NCI-H2227 (cell line): ENCODE data around the gene ESRRG.

Experiments used
- DNase-seq: peaks from one replicate; lab custom pipeline; 2025; ENCODE audit not compliant: unreplicated experiment; lab: John Stamatoyannopoulos, UW

Gene ESRRG

DNA sequence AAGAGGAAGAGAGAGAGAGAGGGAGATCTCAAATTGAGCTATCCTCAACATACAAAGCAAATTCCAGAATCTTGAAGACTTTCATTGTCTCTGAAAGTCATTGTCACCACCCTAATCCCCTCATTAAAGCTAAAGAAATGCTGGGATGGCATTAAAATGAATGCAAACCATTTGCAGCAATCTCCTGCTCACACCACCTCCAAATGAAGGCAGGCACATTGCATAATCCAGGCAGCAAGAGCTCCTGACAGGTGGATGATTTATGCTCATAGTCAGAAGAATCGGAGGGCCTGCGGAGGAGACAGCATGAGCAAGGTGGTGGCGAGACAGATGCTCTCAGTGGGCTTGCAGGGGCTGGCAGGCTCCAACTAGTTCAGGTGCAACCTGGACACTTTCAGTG is 90.2 kb downstream of the ESRRG start:
- peak; percentile 60 for DNase-seq

DNA sequence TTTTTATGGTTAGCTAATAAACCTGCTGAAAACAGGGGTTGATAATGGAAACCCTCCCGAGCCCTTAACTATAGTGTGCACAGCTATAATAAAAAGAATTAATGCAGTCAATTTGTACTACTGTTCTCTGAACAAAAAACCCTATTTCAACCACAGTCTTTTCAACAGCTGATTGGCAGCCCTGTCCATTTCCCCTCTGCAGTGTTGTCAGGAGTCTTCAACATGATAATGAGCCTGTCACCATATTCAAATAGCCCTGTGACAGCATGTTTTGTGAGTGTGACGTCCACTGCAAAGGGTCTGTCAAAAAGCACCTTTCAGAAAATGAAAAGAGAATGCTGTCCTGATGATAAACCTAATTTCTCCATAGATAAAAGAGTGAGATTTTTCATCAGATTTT is 92.7 kb downstream of the ESRRG start:
- no peak for DNase-seq

DNA sequence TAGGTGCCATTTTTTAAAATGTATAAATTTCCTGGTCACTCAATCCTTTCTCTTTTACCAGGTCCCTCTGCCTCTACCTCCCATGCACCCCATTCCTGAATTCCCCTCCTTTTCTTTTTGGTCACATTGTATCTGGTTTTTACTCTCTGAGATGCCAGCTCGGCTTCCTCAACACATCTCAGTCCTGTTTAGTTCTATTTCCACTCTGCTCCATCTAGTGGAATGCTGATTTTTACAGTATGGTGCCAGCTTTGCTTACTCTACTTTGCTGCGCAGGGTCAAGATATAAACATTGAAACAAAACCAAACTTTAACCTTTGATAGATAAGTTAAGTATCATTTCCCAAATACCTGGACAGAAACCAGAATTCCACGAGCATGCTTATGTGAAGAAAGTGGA is 96.0 kb downstream of the ESRRG start:
- DNase-seq = no peak

DNA sequence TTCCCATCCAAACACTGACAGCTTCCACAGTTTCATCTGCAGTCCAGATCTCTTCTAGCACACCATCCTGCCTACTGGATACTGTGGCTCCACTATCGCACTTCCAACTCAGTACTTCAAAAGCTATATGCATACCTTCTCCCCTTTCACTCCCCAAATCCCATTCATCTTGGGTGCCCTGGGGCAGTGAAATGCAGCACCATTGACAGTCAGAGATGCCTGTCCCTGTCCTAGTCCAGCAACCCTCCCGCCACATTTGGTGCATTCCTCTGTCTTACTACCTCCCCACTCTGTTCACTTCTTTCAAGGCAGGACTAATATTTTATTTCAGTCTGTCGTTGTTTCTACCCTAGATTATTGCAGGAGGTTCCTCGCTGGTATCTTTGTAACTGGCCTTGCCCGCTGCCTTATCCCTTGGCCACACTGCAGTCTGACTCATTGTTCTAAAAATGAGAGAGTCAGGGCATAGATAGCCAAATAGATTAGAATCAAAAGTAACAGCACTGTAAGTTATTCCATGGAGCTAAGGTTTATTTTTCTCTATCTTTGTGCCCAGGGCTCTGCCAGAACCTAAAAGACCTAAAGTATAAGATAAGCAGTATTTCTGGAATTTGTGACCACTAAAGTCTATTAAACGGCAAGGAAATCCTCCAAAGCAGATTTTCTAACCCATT is 96.7 kb downstream of the ESRRG start:
- DNase-seq = no peak

DNA sequence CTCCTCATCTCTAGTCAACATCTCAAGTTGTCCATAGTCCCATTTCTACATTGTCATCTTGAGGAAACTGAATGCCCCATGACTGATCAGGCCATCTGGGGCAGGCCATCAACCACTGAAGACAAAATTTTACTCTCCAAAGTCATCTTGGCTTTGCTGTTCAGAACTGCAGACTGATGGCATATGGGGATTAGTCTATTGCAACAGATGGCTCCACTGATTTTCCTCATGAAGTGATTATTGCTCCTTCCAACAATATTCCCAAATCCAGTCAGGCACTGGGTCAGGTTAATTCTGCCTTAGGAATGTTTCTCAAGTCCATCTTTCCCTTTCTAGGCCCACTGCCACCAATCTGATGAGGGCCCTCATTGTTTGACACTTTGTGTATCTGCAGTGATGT is 101.7 kb downstream of the ESRRG start:
- DNase-seq = no peak

DNA sequence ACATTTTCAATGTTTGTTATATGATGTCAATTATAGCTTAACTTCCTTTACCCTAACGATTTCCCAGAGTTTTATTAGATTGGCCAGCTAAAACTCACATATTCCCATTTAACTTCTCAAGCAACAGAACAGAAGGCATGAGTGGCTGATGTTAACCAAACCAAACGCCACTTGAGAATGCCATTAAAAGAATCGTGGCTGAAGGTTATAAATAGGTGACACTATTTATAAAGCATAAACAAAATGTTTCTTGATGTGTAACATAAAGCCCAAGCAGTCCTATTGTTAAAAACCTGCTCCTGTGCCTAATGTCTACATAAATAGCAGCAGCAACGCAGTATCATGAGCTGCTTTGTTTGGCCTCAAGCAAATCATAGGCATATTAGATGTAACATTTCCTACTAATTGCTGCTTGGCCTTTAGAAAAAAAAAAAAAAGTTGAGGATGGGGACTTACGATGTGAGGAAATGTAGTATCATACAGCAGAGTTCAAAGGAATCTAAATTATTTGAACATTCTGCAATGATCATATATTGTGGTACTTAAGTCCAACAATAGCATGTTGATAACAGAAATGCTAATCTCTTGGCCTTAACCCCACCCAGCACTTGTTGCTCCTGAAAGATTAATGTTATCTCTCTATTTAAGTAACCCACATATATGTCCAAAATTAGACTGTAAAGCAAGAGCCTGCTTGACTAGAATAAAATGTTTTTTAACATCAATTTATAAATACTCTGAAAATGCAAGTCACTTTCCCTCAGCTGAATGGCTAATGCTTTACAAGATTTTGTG is 106.0 kb downstream of the ESRRG start:
- no peak for DNase-seq

DNA sequence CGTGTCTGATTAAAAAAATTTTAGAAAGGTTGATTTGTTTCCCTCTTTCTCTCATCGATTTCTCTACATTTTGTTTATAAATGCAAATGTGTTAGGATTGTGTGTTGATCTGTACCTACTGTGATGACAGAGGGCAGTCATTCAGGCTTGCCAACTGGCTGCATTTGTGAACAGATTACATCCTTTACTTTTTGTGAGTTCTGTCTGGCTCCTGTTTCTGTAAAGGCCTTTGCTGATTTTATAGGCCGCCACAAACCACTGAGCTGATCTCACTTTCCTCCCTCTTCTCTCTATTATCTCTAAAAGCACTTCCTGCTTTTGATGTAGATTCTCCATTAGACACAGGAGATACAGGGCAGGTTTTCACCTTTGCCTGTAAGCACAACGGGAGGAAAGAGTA is 106.8 kb downstream of the ESRRG start:
- no peak for DNase-seq

DNA sequence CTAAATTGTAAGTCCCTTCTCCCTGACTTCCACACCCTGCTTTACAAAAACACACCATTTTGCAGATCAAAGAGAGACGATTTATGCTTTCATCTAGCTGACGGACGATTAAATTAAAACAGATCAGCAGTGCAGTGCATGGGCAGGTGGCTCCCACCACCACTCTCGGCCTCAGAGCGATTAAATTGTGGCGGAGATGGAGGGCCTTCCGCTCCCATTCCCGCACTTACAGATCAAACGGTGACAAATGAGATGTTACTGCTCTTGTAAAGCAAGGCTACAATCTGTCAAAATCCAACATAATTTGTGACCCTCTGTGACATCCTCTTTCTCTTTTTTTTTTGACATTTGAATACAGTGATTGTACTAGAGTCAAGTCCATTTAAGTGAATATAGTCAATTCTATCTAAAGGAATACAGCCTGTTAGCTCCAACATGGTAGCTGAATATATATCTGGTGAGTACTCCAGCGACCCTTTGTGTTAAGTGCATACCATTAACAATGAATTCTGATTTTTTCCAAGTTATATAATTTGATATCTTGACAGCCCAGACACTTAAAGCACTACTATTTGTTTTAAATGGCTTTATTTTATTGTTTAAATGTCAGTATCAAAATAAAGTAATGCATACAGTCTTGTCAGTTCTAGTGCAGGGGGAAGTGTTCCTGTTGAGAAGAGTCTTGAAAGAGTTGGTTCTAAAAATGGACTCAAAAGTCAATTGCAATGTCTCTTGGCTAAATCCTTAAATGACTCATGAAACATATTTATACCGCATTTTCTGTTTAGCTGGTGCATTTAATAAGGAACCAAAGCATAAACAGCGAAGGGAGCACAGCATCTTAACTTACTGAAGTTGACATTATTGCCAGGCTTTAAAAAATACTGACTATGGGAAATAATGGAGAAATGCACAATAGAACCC is 109.0 kb downstream of the ESRRG start:
- DNase-seq = peak; percentile 85

DNA sequence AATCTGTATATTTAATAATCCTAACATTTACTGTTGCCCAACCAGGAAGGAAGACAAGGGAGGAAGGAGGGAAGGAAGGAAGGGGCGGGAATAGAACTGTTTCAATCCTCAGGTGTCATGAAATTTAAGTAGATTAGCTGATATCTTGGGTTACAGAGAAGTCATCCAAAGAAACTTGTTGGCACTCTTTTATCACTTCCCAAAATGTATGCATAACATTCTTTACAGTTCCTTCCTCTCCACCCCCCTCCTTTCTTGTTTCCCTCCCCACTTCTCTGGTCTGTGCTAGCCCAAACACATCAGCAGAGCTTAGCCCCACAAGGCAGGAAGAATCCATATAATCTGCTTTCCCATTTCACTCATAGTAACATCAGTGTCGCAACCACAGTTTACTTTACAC is 110.9 kb downstream of the ESRRG start:
- DNase-seq = no peak

DNA sequence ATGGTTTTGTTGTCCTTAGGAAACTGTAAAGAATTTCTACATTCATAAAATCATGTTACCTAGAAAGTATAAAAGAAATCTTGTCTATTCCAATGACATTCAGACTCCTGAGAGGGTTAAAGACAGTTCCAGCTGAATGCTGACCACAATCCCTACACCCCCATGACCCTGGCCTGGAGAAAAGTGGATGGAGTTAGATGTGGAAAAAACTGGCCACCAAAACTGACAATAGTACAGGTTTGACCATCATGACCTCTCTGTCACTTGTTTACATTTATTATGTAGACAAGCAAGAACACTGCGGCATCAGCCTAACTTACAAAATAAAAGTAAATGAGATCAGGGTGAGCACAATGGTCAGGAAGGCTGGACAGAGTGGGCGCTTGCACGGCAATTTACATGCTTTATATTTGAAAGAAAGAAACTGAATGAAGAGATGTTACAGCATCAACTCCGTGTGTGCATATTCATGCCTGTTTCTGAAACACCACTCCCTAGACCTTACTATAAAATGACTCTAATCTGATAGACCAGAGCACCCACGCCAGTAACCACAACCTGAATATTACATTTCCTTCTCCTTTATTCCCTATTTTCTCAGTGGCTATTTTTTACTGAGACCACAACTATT is 116.0 kb downstream of the ESRRG start:
- no peak for DNase-seq

DNA sequence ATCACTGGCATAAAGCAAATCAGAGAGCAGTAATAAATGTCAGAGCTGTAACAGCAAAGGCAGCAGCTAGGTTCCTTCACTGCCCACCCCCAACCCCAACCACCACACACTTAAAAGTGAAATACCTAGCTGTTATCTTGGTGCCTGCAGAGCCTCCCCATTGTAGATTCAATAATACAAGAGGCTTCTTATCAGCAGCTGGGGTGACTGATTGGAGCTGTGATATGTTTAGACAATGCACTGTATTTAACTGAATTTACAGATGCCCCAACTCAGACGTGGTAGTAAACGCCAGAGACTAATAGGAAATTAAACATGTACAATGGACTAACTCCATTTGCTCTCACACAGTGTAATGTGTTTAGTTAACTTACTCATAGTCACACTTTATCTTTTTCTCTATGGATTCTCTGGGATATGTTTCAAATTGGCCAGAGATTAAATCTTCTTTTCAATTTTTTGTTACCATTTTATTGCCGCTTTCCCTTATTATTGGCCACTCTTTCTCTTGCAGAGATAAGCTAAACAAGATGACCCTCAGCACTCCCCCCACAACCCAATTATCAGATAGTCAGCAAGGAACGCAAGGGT is 117.1 kb downstream of the ESRRG start:
- DNase-seq = peak; percentile 28

DNA sequence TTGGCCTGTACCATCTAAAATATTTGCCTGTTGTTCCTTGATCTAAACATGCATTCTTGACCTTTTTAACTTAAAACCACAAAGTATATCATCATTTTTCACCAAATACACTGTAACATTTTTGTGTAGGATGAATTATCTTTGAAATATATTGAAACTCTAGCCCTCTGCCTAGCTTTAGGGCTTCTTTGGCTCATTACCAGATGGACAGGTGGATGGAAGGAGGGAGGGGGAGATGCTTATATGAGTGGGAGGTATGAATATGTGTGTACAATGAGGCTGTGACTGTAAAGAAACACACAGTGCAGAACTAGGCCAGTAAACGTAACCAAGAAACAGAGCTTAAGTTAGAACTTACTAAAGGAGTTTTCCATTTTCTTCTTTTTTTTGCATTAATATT is 118.5 kb downstream of the ESRRG start:
- DNase-seq = no peak

DNA sequence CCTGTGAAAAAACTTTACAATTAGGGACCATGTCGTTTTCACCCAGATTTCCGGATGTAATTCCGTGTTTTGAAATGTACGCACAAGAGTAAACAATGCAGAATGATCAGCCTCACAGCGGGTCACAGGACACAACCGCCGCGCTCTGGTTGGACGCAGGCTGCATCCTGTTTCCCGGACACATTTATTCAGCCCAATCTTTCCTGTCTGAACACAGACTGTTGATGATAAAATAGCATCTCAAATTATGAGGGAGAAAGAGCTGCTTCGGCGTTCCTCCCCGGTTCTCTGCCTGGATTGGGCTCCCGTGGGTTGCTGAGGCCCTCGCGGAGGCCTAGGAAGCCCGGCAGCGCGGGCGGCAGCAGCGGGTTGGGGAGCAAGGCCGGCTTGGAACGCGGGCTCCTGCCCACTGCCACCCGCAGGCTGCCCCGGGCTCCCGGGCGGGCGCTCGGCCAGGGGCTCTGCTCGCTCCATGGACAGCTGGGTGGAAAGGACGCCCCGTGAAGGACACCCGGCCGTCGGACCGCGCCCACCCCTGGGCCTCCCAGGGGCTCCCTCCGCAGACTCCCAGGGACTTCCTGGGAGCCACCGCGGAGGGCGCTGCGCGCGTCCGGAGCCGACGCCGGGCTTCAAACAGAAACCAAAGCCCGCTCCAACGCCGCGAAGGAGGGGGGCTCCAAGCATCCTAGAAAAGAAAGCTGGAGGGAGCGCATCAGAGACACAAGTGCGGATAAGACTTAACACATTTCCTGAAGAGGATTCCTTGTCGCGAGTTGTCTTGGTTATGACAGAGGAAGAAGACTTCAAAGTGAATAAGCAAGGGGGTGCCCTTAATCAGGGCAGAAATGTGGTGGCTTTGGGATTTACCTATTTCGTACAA is 122.3 kb downstream of the ESRRG start:
- peak; percentile 86 for DNase-seq

DNA sequence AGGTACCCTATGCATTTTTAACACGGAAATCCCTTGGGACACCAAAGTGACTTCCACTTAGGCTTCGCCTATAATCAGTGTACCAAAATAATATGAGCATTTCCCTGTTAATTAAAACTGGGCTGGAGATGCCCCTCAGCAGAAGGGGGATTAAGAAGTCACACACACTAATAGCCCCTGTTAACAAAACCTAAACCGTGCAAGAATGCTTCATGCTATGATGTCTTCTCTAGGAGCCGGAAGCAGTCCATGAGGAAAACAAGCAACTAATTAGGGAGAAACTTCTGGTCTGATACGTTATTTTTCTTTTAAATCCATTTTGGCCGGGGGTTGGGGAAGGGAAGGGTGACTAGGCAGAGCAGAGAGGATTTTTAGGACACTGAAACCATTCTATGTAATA is 123.4 kb downstream of the ESRRG start:
- no peak for DNase-seq

DNA sequence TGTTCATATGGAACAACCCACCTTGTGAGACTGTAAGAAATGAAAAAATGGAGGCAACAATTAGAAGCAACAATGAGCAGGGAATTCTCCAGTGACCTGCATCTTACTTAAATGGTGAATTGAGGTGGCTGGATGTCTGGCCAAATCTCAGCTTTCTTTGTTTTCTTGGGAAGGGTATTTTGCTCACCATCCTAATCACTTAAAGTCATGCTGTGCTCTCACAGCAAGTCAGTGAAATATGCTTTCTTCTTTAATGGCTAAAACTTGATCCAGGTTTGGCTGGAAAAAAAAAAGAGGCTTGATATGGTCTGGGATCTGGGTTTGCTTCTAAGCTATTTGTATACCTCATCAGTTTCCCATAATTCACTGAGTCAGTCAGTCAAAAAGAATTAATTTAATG is 124.8 kb downstream of the ESRRG start:
- no peak for DNase-seq

DNA sequence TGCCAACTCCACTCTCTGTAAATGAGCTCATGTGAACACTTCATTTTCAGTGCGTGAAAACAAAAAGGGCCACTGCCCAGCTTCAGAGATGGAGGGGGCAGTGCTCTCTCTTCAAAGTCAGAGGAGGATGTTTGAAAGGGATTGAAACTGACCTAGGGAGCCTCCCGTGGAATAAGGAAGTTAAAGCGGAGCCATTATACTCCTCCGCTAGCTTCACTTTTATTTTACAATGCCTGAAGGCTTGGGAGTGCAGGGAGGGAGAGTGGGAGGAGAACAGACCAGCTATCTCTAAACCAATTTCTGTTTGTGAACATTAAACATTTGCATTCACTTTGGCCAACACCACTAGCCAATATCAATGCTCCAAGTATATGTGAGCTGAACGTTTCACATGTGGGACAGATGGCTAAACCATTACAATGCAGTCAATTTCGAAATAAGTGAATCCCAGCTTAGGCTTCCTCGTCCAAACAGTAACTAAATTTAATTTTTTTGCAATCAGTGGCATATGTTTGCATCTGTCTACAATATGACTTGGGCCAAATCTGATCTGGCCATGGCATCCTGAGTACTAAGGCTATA is 126.9 kb downstream of the ESRRG start:
- no peak for DNase-seq

DNA sequence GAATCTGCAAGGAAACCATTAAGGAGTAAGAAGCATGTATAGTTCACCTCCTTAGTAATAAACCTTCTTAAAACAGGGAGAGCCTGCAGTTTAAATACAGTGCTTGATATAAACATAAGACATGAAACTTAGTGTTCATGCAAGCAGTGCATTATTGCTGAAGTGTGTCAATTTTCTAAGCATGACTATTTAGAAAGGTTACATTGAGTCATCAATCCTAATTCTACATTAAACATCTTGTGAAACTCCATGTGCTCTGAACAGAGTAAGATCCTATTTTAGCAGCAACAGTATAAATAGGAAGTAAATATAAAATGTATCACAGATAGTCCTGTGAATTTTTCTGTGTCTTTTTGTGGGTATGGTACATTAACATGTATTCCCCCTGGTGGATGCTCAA is 135.5 kb downstream of the ESRRG start:
- no peak for DNase-seq

DNA sequence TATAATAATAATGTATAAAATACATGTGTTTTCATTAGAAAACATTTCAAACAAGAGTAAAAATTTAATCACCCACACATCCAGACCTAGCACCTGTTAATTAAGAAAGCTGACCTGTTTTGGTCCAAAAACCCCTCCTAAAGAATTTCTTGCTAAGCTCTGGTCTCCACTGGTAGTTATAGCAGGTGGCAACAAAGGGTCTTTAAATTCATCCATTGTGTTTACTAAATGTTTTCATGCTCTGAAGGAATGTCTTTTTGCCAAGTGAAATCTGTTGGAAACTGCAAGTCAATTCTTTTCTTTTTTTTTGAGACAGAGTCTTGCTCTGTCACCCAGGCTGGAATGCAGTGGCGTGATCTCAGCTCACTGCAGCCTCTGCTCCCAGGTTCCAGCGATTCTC is 141.1 kb downstream of the ESRRG start:
- DNase-seq = no peak

DNA sequence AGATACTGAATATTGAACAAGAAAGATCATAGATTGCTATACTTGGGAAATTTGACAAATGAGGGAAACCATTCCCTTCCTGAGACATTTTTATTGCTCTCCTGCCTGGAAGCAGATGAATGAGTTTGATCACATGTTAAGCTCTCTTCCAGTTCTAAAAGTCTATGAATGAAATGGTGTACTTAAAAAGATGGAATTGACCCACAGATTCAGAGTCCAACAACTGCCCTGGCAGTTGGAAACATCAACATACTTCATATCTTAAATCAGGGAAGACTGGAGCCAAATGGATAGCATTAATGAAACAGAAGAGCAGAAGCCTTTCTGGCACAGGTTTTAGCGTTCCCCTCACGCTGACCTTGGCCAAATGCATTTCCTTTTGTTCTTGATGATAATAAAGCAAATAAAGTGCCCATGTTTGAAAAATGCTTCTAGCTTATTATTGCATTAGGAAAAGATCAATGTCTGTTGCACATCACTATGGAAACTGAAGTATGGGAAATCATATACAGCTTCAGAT is 142.6 kb downstream of the ESRRG start:
- no peak for DNase-seq
